ENCODE measurements around the gene LRRC3.

GRCh38 chr21:44478801-44479167 lies 23.5 kb downstream of the LRRC3 start:
- TF ChIP-seq, protein P1, sequence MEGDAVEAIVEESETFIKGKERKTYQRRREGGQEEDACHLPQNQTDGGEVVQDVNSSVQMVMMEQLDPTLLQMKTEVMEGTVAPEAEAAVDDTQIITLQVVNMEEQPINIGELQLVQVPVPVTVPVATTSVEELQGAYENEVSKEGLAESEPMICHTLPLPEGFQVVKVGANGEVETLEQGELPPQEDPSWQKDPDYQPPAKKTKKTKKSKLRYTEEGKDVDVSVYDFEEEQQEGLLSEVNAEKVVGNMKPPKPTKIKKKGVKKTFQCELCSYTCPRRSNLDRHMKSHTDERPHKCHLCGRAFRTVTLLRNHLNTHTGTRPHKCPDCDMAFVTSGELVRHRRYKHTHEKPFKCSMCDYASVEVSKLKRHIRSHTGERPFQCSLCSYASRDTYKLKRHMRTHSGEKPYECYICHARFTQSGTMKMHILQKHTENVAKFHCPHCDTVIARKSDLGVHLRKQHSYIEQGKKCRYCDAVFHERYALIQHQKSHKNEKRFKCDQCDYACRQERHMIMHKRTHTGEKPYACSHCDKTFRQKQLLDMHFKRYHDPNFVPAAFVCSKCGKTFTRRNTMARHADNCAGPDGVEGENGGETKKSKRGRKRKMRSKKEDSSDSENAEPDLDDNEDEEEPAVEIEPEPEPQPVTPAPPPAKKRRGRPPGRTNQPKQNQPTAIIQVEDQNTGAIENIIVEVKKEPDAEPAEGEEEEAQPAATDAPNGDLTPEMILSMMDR (conservative IDR thresholded peaks at IDR 0.05; ENCODE audit: low read depth, low read length), result no peak
- TF ChIP-seq RAD21 (IDR thresholded peaks at IDR 0.05; ENCODE audit: low read length) (no peak), POLR2A (IDR thresholded peaks at IDR 0.05; ENCODE audit: low read depth, low read length) (no peak), CEBPB (IDR thresholded peaks at IDR 0.05; ENCODE audit: low read depth, low read length) (no peak), RFX5 (IDR thresholded peaks at IDR 0.05; ENCODE audit: low read depth, low read length) (no peak), SMC3 (IDR thresholded peaks at IDR 0.05; ENCODE audit: low read depth, low read length) (no peak), CHD1 (IDR thresholded peaks at IDR 0.05; ENCODE audit: low read depth, low read length) (no peak), FOS (IDR thresholded peaks at IDR 0.05; ENCODE audit: low read depth, low read length) (no peak), RCOR1 (IDR thresholded peaks at IDR 0.05; ENCODE audit: insufficient replicate concordance, low read length) (no peak), NFE2L2 (IDR thresholded peaks at IDR 0.05; ENCODE audit: low read depth, low read length) (no peak), MXI1 (IDR thresholded peaks at IDR 0.05; ENCODE audit: borderline replicate concordance, low read depth, low read length) (no peak), MAFK (IDR thresholded peaks at IDR 0.05; ENCODE audit: low read depth, low read length) (no peak)
- TF ChIP-seq, protein P2, sequence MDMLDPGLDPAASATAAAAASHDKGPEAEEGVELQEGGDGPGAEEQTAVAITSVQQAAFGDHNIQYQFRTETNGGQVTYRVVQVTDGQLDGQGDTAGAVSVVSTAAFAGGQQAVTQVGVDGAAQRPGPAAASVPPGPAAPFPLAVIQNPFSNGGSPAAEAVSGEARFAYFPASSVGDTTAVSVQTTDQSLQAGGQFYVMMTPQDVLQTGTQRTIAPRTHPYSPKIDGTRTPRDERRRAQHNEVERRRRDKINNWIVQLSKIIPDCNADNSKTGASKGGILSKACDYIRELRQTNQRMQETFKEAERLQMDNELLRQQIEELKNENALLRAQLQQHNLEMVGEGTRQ (IDR thresholded peaks at IDR 0.05; ENCODE audit: low read depth, low read length), result no peak
- TF ChIP-seq, protein P3, sequence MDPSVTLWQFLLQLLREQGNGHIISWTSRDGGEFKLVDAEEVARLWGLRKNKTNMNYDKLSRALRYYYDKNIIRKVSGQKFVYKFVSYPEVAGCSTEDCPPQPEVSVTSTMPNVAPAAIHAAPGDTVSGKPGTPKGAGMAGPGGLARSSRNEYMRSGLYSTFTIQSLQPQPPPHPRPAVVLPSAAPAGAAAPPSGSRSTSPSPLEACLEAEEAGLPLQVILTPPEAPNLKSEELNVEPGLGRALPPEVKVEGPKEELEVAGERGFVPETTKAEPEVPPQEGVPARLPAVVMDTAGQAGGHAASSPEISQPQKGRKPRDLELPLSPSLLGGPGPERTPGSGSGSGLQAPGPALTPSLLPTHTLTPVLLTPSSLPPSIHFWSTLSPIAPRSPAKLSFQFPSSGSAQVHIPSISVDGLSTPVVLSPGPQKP (IDR thresholded peaks at IDR 0.05; ENCODE audit: borderline replicate concordance, low read depth, low read length), result no peak

Measured in IMR-90 (cell line).